GM19239 (cell line): ENCODE measurements around the gene PER1.
"Not testable (repeated sequence)": the region's sequence is repeated elsewhere in the genome, so short reads cannot be mapped to it uniquely, and the experiment has no call there.

Experiments used
- DNase-seq: peaks from one replicate; pipeline ENCODE4 v3.0.0; 2011; ENCODE audit warnings: low spot score; ENCODE audit not compliant: insufficient read length
- FAIRE-seq: peaks from 2 replicates; lab custom pipeline; 2011; peaks lifted over from hg19 to GRCh38; lab: Jason Lieb, UNC

The PER1 gene

GRCh38 chr17:8173056-8173870 is 21.1 kb upstream of the PER1 start:
- FAIRE-seq = peak; percentile 92
- no peak for DNase-seq

GRCh38 chr17:8170186-8170585 is 18.0 kb upstream of the PER1 start:
- DNase-seq, FAIRE-seq: not testable (repeated sequence)

DNA sequence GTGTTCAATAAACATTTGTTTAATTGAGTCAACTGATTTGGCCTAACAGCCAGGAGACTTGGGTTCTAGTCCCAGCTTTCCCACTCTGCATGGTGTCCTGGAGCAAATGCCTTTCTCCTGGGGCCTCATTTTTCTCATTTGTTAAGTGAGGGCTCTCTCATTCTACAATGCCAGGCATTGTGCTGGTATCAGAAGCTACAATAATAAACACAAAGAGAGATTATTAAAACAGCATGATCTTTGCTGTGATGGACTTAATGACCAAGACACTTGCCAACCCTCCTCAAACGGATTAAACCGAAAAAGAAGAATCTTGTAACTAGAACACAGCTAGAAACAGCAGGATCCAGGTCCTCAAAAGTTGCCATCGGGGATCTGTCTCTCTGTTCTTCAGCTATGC is 15.3 kb upstream of the PER1 start:
- DNase-seq (no peak), FAIRE-seq (no peak)

DNA sequence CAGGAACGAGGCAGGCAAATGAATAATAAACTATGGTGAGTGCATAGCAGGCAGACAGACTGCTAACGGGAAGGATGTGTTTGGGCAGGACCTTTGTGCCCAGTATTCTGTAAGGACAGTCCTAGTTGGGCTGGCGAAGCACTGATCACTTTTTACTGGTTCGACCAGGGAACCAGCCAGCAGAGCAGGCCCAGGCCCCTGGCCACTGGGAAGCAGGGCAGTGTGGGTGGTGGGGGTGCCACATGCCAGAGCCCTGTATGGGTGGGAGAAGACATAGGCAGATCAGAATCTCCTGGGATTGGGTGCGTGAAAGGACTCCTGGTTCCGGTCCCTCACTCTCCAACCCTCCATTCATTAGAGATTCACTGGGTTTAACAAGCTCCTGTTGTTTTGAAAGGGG is 14.5 kb upstream of the PER1 start:
- DNase-seq = no peak
- FAIRE-seq = no peak

DNA sequence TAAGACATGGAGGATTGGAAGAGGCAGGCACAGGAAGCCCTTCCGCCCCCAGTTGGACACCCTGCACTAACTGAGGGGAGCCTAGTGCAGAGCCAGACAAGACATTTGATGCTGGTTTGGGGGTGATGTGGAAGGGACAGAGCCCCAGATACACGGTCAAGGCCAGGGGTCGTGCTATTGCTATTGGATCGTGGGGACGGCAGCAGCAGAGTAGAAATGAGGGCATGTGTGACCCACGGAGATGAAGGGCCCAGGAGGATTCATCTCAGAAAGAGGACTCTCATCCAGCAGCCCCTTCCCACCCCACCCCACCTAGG is 12.6 kb upstream of the PER1 start:
- FAIRE-seq (no peak), DNase-seq (no peak)

DNA sequence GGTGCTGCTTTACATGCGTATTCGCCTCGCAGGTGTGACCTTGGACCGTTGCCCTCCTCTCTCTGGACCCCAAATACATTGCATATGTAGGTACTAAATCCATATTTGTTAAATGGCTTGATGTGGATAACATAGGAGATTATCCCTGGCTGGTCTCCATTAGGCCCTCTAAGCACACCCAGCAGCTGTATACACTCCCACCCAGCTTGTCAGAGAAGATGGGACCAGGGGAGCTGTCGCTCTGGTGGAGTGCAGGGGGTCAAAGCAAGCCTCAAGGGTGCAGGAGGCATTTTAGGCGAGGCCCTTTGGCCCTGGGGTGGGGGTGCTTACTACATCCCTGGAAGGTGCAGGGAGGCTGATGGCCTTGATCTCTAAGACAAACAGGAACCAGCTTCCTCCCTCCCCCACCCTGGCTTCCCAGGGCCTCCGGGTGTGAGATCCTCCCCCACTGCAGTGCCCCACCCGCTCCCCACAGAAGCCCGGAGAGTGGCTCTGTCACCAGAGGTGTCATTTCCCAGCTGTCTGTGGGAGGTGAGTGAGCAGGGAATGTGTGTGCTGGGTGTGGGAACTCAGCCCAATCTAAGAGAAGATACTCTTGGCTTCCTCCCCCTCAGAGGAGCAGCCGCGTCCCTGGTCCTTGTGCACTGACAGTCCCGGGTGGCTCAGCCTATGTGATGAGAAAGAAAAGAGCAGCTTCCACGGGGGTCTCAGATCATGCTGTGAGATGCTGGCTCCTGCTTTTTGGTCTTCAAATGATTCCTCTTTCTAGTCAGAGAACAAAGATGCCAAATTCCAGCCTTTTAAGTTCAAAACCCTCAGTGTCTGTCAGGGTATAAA is 12.0 kb upstream of the PER1 start:
- peak; percentile 76 for FAIRE-seq
- no peak for DNase-seq

- FAIRE-seq (peak; percentile 75), DNase-seq (no peak)
These were observed 11.1 kb upstream of the PER1 start for GRCh38 chr17:8162997-8163977.

GRCh38 chr17:8162233-8162996 is 10.2 kb upstream of the PER1 start, which contains the start of gene VAMP2:
Gene VAMP2 (minus strand): TSS chr17:8162948. CDS start chr17:8162879, 69 bp downstream.
- DNase-seq (no peak), FAIRE-seq (no peak)

- no peak for DNase-seq
- no peak for FAIRE-seq
These were observed 9.4 kb upstream of the PER1 start for GRCh38 chr17:8161289-8162232.

DNA sequence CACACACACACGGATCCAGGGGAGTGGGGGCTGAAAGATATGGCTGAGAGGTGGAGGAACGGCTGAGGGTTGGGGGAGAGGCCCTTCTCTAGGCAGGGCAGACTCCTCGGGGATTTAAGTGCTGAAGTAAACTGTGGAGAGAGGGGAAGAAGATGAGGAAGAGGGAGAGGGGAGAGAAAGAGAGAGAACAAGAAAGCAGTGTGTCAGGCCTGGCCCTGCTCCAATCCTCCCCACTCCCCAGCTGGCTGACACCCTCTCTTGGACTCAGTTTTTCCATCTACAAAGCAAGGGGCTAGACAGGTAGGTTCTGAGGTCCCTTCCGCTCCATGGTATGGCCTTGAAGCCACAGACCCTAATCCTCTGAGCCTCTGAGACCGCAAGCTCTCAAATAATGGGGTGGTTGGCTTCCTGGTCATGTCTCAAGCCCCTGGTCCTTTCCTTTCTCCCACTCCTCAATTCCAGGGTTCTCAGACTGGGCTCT is 8.6 kb upstream of the PER1 start:
- FAIRE-seq = no peak
- DNase-seq = no peak

DNA sequence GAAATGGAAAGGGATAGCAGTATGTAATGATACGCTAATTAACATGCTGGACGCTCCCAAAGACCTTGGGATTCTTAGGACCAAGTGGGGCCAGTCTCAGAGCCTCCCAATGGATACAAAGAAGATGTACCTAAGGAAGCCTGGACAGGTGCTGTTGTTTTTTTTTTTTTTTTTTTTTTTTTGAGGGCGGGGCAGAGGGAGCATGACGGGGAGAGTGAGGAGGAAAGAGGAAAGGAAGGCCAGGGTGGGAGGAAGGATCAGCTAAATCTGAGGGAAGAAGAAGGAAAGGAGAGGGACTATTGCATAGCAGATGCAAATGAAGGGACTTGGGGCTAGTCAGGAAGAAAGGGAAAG is 8.0 kb upstream of the PER1 start:
- FAIRE-seq (no peak), DNase-seq (no peak)

DNA sequence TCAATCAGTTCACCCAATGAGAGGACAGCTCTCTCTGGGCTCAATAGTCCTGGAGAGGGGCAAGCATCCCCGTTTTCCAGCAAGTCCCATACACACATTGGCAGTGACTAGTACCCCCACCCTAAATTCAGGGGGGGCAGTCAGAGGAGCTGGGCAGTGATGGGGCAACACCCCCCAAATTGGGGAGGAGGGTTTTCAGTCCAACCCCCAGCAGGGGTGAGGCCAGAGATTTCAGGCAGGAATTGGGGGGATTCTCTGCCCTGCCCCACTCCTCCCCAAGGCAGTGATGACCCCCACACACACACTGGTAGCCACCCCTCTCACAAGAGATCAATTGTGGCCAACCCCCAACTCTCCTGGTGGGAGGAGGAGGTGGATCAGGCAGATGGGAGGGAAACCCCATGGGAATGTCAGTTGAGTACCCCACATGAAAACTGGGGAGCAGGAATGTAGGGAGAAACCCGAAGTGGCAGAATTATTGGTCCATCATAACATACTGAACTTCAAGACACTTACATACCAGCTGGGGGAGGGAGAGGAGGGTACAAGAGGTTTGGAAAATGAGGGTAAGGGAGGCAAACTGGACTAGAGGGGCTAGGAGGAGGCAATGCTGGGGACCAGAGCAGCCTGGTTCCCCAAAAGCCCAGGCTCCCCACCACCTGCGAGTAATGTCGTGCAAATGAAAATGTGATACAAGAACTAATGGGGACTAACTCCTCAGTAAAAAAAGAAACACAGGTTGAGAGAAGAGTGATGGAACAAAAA is 7.4 kb upstream of the PER1 start:
- FAIRE-seq = no peak
- DNase-seq = no peak

GRCh38 chr17:8159032-8159400 is 6.8 kb upstream of the PER1 start:
- FAIRE-seq = no peak
- no peak for DNase-seq

DNA sequence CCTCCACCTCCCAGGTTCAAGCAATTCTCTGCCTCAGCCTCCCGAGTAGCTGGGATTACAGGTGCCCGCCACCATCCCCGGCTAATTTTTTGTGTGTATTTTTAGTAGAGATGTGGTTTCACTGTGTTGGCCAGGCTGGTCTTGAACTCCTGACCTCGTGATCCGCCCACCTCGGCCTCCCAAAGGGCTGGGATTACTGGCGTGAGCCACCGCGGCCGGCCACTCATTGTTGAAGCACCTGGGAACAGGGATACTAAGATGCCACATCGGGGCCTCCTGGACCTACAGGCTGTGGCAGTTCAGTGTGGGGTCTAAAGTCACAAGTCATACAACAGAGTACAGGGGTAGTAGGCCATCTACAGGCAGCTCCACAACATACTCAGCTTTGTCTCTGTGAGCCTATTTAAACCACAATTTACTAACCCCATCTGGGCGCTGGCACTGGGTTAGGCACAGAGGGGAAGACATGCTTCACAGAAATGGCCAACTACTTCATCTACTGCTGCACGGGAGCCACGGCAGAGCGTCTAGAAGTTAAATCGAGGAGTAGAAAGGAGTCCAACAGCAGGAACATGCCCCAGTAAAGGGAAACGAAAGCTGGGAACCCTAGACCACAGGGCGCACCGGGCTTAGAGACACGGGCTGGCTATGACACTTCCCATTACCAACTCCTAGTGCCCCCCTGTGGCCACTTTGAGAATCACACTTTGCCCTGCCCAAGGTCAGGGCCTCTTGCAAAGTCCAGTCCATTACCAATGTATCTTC is 6.2 kb upstream of the PER1 start:
- DNase-seq (no peak), FAIRE-seq (peak; percentile 90)

DNA sequence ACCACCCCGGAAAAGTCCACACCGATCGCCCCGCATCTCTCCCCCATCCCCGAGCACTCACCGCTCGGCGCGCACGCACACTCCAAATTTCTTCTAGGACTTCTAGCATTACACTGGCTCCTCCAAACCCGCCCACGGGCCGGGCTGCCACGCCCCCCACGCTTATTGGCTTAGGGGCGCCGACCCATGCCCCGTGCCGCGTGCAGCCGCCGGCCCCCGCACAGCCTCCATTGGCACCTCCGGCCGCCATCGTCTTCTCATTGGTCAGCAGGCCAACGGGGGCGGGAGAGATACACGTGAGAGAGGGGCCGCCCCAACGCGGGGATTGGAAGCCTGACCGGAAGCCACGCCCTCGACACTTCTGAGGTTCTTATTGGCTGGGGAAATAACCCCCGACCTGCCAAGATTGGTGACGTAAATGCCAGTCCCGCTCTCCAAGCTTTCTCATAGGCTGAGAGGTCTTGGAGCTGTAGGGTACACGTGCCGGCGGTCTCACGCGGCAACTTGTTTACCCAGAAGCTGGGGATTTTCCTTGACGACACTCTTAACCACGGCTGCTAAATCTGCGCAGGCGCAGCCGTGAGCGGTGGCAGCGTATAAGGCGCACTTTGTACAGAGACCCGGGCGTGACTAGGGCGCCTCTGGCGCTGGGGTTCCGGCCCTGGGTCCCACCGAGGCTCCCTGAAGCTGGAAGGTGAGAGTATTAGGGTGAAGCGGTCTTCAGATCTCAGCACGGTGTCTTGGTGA is 4.2 kb upstream of the PER1 start:
- DNase-seq = peak; percentile 93
- FAIRE-seq = peak; percentile 98

GRCh38 chr17:8155996-8156245 is 3.7 kb upstream of the PER1 start:
- DNase-seq = no peak
- no peak for FAIRE-seq
